Sciatic nerve (tissue), 2 donors: ENCODE data around the gene UNC5A. TPM values are rescaled to one million over a fixed set of nuclear protein-coding genes. Genes with fewer than 3 reads are reported as not detected.

ENCODE experiments used
- ATAC-seq: fragments of 200-7000 bp; cut with Tn5 transposase; one replicate; pipeline ENCODE4 v1.9.1; 2020; ENCODE audit warnings: mild to moderate bottlenecking, moderate library complexity
- DNase-seq: peaks from one replicate; pipeline ENCODE4 v3.0.0-alpha.2; 2020; ENCODE audit warnings: low spot score
- intact Hi-C: fragments of 100-400 bp; cut with DNase I; formaldehyde crosslinking; loops from one replicate; pipeline ENCODE4 v1.14.2; 2022
- total RNA-seq: library from RNA; stranded (reverse); fragmentation: NEBNext Ultra II Directional; extraction: Animal tissue kit (Norgen Biotek cat#: 25700); gene quantifications from one replicate; pipeline ENCODE4 v1.2.1, GENCODE V29; 2021
- donor health status: DM: no; HTN: no; CAD: no.
- donor health status: DM: no; HTN: no; CAD: no.

UNC5A gene
- total RNA-seq, 1 donor from 2014 or later = not detected

- no peak for DNase-seq
- intact Hi-C loops = no loop called here
Measured at GRCh38 chr5:176881816-176882566, 71.6 kb downstream of the UNC5A start.

GRCh38 chr5:176882567-176882903 lies 72.2 kb downstream of the UNC5A start:
- DNase-seq = no peak
- ATAC-seq = no peak
- intact Hi-C loops = no loop called here

More at GRCh38 chr5:176881816-176882566, 71.6 kb downstream of the UNC5A start:
- no peak for ATAC-seq

- intact Hi-C loops = no loop called here
- ATAC-seq (no peak), DNase-seq (peak; percentile 17)
Measured at GRCh38 chr5:176883700-176884570, 73.6 kb downstream of the UNC5A start.

- ATAC-seq (no peak), DNase-seq (peak; percentile 23)
- intact Hi-C loops = no loop called here
Measured at GRCh38 chr5:176884571-176884890, 74.2 kb downstream of the UNC5A start.

GRCh38 chr5:176886336-176887251 lies 76.2 kb downstream of the UNC5A start:
- no peak for DNase-seq
- ATAC-seq = no peak
- intact Hi-C loops = no loop called here

GRCh38 chr5:176887252-176887849 lies 77.0 kb downstream of the UNC5A start:
- intact Hi-C loops = no loop called here
- ATAC-seq = no peak

GRCh38 chr5:176888016-176888864 lies 77.9 kb downstream of the UNC5A start:
- intact Hi-C loops = no loop called here
- no peak for DNase-seq
- no peak for ATAC-seq

More at GRCh38 chr5:176887252-176887849, 77.0 kb downstream of the UNC5A start:
- DNase-seq = no peak

- ATAC-seq = no peak
- intact Hi-C loops = no loop called here
- DNase-seq = no peak
Measured at GRCh38 chr5:176888865-176889165, 78.5 kb downstream of the UNC5A start.

- no peak for ATAC-seq
- no peak for DNase-seq
- intact Hi-C loops = no loop called here
Measured at GRCh38 chr5:176889321-176890280, 79.2 kb downstream of the UNC5A start.

GRCh38 chr5:176890455-176891330 lies 80.3 kb downstream of the UNC5A start:
- no peak for ATAC-seq
- no peak for DNase-seq
- intact Hi-C loops = no loop called here

- intact Hi-C loops = no loop called here
- DNase-seq (no peak), ATAC-seq (no peak)
Measured at GRCh38 chr5:176891331-176891958, 81.1 kb downstream of the UNC5A start.

- intact Hi-C loops = no loop called here
- ATAC-seq (no peak), DNase-seq (no peak)
Measured at GRCh38 chr5:176892663-176893062, 82.3 kb downstream of the UNC5A start.

GRCh38 chr5:176894298-176894697 lies 83.9 kb downstream of the UNC5A start:
- intact Hi-C loops = no loop called here

GRCh38 chr5:176895831-176896230 lies 85.5 kb downstream of the UNC5A start:
- intact Hi-C loops = no loop called here
- no peak for ATAC-seq
- DNase-seq = no peak

More at GRCh38 chr5:176894298-176894697, 83.9 kb downstream of the UNC5A start:
- ATAC-seq = no peak
- DNase-seq = no peak

GRCh38 chr5:176897263-176897662 lies 86.9 kb downstream of the UNC5A start:
- intact Hi-C loops = no loop called here
- ATAC-seq = no peak
- DNase-seq = no peak
